ENCODE results near the gene DUSP22.

DUSP22 gene

GRCh38 chr6:298233-299103 lies 6.2 kb downstream of the DUSP22 start:
- no peak for FAIRE-seq

- FAIRE-seq = no peak
Measured at GRCh38 chr6:299104-299980, 7.1 kb downstream of the DUSP22 start.

DNA sequence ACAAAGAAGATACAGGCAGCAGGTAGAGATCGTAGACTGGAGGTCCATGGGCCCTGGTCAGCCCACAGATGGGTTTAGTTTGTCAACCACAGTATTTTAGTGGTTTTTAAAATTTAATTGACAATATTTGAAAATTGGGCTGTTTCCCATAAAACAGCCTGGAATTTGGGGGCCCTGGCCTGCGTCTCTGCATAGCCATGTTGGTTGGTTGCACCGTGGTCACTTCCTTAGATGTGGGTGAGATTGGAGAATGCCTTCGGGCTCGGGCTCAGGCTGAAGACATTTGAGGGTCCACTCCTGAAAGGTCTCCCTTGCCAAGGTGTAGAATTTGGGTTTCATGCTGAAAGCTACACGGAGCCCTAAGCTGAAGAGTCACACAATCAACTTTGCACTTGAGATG lies 7.7 kb downstream of the DUSP22 start:
- no peak for FAIRE-seq

DNA sequence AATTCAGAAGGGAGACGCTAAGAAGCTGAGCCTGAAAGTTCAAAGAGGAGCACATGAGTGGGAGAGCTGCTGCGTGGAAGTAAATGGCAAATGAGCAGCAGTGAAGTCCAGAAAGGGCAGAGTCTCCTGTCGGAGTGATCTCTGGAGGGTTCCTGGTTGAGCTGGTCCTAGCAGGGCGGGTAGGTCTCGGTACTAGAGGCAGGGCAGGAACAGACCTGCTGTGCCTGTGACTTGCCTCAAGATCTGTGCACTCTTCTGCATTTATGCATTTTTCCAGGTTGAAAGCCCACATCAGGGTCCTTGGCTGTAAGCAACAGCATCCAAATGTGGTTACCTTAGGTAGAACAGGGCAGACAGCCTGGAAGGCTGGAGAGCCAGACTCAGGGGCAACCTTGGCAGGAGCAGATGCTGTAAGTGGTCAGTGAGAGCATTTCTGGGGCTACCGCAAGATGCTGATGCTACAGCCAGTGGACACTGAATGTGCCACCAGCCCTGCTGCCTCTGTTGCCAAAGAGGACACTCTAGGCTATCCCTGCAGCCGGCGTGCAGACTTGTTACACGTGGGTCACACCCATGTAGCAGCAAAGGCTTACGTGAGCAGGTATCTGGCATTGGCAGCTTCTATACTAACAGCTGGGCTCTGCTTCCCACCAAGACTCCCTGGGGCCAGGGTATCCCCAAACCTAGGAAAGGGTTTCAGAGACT lies 8.4 kb downstream of the DUSP22 start:
- FAIRE-seq = no peak

DNA sequence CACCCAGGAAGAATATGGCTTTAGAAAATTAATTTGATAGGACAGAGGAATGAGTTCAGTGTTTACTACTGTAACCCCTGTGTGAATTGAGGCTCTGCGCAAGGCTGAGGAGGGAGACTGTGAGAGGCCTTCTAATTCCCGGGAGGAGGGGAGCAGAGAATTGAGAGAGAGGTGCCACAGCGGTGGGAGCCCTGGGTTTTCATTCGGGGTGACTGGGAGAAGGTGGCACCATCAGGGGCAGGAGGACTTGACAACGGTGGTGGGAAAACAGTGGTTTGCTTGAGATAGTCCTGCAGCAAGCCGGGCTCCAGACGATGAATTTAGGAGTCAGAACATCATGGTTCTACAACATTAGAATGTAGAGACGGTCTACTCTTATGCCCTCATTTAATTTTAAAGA lies 9.2 kb downstream of the DUSP22 start:
- no peak for FAIRE-seq

- no peak for FAIRE-seq
Measured at GRCh38 chr6:301929-302705, 9.8 kb downstream of the DUSP22 start.

DNA sequence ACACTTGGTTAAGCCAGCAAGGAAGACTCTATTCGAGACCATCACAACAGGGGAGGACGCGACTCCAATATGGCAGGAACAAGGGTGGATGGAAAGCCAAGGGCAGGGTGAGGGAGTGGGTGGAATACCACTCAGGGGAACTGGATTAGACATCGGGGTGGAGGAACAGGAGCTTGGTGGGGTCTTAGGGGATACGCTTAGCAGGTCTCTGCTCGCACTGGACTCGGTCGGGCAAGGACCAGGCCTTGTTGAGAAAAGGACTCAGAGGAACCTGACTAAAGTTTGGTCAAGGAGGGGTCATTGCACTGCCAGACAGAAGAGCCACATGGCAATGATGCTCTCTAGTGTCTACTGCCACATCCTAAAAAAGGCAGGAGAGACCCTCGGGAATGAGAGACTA lies 10.5 kb downstream of the DUSP22 start:
- FAIRE-seq = no peak

DNA sequence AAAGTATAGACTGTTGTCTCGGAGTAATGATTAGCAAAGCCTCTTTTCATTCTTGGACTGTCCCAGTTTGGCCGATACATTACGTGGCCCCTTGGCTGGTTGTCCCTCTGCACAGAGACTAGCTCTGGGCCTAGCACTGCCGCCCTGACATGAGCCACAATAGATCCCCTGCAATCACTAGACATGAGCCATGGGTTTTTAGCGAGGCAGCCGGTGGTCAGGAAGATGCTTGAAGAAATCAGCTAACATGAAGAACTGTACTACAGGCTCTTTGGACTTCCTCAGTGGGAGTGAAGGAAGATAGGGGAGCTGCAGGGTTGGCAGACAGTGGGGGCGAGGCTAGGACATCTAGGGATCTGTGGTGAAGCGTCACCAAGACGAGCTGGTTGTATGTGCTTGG lies 11.0 kb downstream of the DUSP22 start:
- FAIRE-seq = no peak

DNA sequence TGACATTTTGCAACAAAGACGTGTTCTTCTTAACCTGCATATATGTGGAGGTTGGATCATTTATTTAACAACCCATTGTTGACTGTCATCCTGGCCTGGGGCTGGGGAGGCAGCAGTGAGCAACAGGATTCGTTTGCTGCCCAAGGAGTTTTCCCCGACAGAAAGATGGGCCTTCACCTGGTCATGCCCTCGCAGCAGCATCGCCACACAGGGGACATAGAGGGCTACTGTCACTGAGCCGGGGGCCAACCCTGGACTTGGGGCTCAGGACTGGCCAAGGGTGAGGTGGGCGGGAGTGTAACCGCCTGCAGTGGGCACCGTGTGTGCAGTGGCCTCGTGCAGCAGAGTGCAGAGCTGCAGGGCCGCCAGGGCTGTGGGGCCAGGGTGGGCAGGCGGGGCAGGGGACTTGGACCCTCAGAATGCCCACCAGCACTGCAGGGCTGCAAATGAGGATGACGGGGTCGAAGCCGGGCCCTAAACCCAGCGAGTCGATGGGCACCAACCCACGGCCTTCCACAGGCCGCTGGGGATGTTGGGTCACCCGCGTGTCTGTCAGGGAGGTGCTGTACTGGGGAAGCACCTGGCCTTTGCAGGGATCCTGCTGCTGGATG lies 11.8 kb downstream of the DUSP22 start:
- no peak for FAIRE-seq

DNA sequence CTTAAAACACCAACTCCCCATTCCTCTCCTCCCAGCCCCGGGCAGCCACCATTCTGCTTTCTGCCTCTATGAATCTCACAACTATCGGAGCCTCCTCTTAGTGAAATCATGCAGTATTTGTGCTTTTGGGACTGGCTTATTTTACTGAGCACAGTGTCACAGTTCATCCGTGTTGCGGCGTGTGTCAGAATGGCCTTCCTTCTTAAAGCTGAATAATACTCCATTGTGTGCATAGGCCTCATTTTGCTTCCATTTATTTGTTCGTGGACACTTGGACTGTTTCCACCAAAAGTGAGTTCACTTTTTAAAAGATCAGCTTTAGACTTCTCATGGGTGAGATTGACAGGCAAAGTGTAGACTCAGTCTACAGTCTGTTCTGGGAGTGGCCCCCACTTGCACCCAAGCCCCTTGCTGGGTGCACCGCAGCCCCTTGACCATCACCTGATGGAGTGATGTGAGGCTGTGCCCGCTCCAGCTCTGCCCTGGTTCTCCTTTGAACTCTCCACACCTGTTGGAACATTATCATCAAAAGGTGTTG lies 12.6 kb downstream of the DUSP22 start:
- FAIRE-seq = no peak

DNA sequence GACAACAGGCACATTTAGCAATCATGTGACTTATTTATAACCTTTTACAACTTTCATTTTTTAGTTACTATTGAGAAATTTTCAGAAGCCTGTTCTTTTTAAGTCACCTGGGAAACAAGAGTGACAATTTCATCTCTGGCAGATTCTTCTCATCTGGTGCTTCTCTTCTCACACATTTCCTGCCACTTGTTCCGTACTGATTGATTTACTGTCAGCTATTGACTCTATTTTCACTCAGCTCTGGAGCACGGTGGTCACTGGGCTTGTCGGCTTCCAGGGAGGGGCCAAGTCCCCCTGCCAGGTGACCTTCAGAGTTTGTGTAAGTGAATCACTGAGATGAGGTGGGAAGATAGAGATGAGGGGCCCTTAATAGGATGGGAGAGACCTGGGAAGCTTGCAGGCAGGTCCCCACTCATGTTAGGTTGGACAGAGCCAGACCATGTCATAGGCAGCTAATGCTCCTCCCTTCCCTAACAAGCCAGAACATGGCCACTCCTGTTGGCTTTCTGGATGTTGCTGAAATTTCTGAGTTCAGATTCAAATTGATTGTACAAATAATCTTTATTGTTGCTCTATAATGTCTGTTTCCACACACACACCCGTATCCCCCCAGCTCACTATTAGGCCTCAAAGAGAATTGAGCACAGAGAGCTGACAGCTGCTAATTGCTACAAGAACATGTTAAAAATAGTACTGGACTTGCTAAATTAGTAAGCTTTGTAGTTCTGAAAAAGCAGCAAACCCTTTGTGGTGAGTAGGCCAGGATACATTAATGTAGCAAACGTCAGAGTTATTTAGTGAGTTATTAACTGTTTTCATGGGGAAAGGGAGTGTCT lies 13.3 kb downstream of the DUSP22 start:
- no peak for FAIRE-seq

GRCh38 chr6:306641-307061 lies 14.4 kb downstream of the DUSP22 start:
- no peak for FAIRE-seq

DNA sequence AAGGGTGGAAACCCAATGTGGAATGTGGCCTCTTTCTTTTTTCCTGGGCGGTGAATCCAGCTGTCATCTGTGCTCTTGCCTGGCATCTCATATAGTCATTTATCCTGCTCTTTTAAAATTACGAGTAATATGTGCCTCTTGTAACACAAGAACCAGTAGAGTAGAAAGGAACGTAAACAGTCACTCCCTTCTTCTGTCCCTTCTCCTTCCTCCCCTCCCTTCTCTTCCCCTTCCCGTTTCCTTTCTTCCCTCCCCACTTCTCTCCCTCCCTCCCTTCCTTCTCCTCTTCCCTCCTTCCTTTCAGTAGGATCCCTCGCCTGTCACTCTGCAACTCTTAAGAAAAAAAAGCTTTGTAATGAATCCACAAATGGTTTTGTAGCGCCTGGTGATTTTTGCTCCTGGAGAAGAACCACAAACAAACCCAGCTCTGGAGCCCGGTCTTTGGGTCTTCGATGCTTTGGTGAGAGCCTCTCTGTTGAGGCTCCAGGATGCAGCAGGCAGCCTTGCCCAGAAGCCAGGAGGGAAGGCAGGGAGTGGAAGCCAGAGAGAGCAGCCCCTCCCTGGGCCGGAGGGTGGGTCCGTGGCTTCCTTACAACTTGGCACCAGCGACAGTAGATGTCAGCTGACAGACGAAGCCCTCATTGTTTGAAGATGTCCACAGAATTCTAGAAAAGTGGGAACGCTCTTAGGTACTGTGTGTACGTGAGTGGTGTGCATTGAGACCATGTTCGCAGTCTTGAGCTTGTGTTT lies 15.0 kb downstream of the DUSP22 start:
- no peak for FAIRE-seq

DNA sequence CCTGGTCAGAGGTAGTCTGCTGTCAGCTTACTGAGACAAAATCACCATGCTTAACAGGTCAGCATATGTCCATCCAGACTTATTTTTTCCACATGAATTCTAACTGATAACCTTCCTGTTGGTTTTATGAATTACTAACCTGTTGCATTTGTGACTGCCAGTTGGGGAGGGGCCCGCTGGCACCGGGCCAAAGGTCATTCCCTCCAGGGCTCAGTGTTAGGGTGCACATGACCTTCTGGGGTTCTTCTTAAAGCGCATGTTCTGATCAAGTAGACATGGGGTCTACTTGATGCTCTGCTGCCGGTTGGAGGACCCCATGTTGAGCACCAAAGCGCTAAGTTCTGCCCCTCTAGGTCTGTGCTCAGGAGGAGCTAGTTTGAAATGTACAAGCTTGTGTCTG lies 15.6 kb downstream of the DUSP22 start:
- FAIRE-seq = no peak

DNA sequence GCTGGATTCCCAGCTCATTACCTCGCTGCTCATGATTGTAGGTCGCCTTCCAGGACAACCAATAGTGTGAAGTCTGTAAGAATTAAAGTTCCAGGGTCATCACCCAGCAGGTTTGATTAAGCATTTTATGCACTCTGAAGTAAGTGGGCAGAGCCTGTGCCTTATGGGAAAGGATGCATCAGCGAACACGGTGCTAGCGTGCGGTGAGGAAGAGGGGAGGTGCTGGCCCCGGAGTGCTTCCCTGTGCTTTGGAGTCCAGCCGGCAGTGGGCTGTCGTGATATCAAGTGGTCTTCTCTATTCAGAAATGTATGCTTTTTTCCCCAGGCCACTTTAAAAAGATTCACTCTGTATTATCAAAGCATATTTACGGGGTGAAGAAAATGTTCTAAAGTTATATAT lies 16.0 kb downstream of the DUSP22 start:
- no peak for FAIRE-seq

GRCh38 chr6:308768-309167 lies 16.5 kb downstream of the DUSP22 start:
- no peak for FAIRE-seq

GRCh38 chr6:309947-310346 lies 17.7 kb downstream of the DUSP22 start:
- no peak for FAIRE-seq

DNA sequence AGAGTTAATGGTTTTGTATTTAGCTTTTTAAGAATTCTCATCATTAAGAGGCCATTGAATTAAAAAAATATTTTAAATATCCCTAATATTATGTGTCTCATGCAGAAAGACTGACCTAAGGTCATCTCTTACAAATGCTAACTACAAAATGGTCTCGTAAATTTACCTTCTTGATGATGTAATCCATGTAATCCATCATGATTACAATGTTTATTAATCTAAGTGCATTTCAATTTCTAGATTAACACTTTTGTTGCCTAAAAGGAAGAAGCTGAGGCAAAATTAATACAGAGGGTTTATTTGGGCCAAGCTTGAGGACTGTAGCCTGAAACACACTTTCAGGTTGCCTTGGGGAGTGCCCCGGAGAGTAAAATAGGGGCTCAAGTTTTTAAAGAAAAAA lies 18.4 kb downstream of the DUSP22 start:
- no peak for FAIRE-seq

- no peak for FAIRE-seq
Measured at GRCh38 chr6:311679-312220, 19.5 kb downstream of the DUSP22 start.

- no peak for FAIRE-seq
Measured at GRCh38 chr6:313087-313486, 20.8 kb downstream of the DUSP22 start.
